GM19023 (cell line): ENCODE results near the gene CAPN3.

Experiments used
- ATAC-seq: cut with Tn5 transposase; IDR thresholded peaks from one replicate; pipeline ENCODE4 v1.9.1; 2021; ENCODE audit warnings: mild to moderate bottlenecking, moderate library complexity; ENCODE audit not compliant: unreplicated experiment

CAPN3 gene

DNA sequence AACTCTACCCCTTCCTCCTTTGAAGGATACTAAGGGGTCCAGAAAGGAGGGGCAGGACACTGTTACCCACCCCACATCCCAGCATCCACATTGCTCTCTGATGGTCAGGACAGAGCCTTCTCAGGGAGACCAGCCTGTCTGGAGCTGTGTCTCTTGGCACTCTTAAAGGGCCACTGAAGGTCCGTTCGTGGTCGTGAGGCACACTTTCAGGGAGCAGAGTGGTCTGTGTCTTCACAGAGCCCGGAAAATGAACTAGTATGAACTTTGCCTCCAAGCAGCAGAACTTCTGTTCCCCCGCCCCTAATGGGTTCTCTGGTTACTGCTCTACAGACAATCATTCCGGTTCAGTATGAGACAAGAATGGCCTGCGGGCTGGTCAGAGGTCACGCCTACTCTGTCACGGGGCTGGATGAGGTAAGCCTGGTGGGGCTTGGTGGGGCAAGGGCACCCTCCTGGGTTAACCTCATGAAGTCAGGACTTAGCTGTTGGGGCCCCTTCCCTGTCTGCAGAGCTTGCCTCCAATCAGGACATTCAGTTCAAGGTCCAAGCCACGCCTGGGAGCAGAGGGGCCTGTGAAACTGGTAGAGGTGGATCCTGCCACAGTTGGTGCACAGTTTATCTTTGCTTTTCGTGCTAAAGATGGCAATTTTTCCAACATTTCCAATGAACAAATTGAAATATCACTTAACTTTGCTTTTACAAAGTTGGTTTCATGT, 33.2 kb downstream of the CAPN3 start:
- no peak for ATAC-seq

GRCh38 chr15:42394106-42394505, 34.8 kb downstream of the CAPN3 start:
- no peak for ATAC-seq

DNA sequence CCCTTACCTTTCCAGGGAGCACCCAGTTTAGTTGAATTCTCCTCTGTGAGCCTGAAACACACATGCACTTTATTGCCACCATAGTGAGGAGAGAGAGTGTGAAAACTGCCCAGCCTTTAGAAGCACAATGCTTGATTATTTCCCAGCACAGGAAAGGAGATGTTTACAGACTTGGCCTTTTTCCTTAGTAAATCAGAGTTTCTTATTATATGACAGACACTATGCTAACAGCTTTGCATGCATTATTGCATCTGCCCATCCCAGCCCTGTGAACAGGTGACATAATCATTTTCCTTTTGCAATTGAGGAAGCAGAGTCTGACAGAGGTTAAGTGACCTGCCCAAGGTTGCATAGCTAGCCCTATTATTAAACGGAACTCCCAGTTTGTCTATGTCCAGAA, 36.5 kb downstream of the CAPN3 start:
- no peak for ATAC-seq

DNA sequence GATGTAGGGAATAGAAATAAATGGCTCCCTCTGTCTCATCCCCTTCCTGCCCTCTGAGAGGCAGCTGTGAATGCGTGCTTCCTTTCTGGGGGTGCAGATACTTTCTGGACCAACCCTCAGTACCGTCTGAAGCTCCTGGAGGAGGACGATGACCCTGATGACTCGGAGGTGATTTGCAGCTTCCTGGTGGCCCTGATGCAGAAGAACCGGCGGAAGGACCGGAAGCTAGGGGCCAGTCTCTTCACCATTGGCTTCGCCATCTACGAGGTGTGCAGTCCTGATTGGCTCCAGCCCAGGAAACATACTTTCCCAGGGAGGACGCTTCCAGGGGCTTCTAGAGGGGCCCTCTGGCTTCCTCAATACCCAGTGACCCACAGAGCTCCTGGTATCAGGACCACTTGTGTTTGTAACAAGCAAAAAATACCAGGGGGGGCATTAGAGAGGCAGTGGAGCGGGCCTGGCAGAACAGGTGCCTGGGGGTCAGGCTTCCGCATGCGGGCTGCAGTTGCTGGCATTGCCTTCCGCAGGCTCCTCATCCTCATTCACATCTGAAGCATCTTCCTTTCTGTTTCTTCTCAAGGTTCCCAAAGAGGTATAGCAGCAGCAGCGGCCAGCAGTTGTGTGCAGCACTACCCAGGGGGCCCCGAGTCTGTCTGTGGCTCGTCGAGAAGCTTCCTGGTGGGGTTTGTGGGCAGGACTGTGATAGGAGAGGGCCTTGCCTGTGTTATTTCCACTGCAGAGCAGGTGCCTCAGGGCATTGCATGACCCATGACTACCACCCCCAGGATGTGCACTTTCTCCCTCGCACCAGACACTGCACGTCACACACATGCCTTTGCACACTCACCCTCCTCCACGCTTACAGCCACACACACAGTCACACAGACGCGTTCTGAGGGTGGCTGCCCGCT, 42.5 kb downstream of the CAPN3 start:
- no peak for ATAC-seq

DNA sequence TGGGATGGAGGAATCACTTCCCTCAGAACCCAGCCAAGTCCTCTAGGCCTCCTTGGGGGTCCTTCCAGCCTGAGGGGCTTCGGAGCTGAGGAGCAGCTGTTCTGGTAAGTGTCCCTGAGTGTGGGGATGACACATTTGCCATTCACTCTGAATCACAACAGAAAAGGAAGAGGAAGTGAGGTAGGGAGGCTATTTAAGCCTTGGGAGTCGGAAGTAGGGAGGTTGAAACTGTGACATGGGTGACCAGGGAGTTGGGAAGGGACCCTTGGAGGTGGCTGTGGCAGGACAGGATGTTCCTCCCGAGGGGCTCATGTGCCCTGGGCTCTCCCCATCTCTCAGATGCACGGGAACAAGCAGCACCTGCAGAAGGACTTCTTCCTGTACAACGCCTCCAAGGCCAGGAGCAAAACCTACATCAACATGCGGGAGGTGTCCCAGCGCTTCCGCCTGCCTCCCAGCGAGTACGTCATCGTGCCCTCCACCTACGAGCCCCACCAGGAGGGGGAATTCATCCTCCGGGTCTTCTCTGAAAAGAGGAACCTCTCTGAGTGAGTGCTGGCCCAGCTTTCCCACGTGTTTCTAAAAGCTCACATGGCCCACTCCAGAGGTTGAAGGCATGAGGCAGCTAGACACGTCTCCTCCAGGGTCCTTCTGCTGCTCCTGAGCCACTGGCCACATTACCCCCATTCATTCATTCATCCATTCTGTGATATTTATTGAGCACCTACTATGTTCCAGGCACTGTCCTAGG, 43.3 kb downstream of the CAPN3 start:
- ATAC-seq, result no peak

- no peak for ATAC-seq
Observed at GRCh38 chr15:42403389-42403788, 44.1 kb downstream of the CAPN3 start.

DNA sequence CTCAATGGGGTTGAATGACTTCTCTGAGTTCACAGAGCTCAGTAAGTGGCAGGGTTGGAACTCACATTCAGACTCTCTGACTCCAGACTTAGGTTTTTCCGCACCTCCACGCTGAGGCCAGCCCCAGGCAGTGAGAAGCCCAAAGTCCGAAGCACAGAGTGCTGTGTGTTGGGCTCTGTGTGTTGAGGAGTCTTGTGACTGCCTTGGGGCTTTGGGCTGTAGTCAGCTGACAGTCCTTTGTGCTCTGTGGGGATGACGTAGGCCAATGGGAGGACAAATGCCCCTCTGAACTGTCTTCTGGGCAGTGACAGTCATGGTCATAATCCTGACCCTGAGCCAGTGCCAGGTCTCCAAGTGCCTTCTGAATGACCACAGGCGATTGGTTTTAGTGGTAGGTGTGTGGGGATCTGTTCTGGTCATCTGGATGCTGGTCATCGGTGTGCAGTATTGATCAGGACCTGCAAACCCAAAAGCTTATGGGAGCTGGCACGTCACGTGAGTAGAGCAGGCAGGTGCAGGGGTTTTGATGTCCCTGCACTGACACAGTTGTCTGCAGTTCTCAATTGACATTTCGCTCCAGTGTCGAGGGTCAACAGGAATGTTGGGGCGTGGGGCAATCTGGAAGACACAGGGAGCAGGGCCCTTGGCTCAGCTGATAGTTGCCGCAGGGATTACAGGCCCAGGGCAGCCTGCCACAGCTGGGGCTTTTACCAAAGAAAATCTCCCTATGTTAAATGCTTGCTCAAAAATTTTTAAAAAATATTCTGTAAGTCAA, 45.3 kb downstream of the CAPN3 start:
- ATAC-seq, result no peak

GRCh38 chr15:42405863-42406482, 46.7 kb downstream of the CAPN3 start:
- ATAC-seq, result no peak

DNA sequence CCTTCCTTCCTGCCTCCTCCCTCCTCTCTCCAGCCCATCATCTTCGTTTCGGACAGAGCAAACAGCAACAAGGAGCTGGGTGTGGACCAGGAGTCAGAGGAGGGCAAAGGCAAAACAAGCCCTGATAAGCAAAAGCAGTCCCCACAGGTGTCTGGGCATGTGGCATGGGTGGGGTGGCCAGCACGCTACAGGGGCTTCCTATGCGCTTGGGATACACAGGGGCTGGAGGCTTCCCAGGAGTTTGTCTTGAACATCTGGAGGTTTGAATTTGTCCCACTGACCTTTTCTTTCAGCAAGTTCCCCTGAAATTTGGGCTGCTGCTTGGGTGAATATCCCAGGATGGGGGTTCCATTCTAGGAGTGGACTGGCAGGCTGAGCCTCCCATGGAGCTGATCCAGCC, 48.9 kb downstream of the CAPN3 start:
- ATAC-seq, result no peak

GRCh38 chr15:42409011-42409410, 49.7 kb downstream of the CAPN3 start:
- no peak for ATAC-seq

DNA sequence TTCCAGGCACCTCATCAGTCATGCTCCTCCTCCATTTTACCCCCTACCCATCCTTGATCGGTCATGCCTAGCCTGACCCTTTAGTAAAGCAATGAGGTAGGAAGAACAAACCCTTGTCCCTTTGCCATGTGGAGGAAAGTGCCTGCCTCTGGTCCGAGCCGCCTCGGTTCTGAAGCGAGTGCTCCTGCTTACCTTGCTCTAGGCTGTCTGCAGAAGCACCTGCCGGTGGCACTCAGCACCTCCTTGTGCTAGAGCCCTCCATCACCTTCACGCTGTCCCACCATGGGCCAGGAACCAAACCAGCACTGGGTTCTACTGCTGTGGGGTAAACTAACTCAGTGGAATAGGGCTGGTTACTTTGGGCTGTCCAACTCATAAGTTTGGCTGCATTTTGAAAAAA, 52.6 kb downstream of the CAPN3 start:
- ATAC-seq, result no peak

- no peak for ATAC-seq
Observed at GRCh38 chr15:42413920-42414319, 54.6 kb downstream of the CAPN3 start.

DNA sequence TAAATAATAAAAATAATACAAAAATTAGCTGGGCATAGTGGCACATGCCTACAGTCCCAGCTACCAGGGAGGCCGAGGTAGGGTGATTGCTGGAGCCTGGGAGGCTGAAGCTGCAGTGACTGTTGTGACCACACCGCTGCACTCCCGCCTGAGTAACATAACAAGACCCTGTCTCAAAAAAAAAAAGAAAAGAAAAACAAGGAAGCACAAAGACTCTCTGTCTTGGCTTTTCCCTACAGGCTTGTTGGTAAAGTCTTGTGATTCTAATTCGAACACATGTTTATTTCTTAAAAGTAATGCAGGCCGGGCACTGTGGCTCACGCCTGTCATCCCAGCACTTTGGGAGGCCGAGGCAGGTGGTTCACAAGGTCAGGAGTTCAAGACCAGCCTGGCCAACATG, 60.1 kb downstream of the CAPN3 start:
- no peak for ATAC-seq

GRCh38 chr15:42421376-42421775, 62.1 kb downstream of the CAPN3 start:
- no peak for ATAC-seq

DNA sequence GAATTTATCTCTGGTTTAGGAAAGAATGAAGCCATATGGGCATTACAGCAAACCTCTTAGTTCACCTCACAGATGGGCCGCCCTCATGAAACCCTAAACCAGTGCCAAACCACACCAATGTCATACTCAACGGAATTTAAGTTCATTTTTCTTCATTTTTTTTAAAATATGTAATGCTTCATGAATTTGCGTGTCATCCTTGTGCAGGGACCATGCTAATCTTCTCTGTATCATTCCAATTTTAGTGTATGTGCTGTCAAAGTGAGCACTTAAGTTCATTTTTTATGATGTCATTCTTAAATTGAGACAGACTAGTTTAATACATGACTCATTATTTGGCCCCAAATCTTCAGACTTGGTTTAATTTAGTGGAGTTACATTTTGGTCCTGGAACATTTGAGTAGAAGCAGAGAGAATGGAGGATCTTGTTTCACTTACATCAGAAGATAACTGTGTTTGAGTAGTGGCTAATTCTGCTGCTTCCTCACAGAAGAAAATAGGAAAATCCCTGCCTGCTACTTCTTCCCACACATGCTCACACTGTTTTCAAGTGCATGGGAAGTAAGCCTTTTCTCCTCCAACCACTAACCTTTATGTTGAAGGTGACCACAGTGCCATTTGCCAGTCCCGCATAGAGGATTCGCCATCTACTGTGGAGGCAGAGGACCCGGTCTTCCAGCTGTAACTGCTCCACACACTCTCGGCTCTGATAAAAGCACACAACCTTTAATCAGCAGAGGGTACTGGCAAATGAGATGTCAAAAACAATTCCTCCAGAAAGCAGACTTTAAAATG, 68.3 kb downstream of the CAPN3 start:
- no peak for ATAC-seq

GRCh38 chr15:42444415-42445063, 85.2 kb downstream of the CAPN3 start:
- no peak for ATAC-seq

DNA sequence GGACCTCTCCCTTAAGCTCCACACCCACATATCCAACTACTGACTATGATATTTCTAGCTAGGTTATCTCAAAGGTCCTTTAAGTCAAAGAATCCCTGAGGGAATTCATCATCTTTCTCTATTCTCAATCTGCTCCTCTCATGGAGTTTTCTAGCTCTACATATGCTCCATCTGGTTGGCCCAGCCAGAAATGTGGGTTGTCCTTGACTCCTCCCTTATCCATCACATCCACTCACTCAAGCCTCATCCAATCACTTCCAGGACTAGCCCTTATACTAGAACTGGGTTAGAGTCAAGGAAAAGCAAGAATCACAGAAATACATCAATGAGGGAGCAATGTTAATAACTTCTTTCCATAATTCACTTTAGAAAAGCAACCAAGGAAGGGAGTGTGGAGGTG, 86.2 kb downstream of the CAPN3 start:
- no peak for ATAC-seq

- ATAC-seq, result no peak
Observed at GRCh38 chr15:42447599-42447998, 88.3 kb downstream of the CAPN3 start.

DNA sequence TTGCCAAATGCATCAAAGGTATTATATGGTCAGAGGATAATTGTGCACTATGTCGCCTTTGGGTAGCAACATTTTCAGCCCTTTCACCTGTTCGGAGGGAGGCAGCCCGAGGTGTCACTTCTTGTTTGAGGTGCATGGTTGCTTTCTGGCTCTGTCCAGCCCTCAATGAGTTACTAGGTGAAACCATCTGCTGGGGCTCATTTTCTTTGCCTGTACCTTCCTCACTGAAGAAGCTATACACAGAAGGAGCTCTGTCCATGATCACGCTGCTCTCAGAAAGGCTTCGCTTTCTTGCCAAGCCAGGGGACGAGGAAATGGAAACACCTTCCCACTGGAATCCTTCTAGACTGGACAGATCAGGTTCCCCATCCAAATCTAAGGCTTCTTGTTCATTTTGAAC, 89.0 kb downstream of the CAPN3 start:
- no peak for ATAC-seq
